Measurements from ENCODE around the gene YIF1A. TPM values are rescaled to one million over a fixed set of nuclear protein-coding genes. Genes with fewer than 3 reads are reported as not detected.
A peak's percentile ranks its signal among the peaks of the same experiment; 100 is the strongest.

The YIF1A gene
- total RNA-seq, 5 donors from 2014 or later (not counting 1 experiment from before 2014, with no cell fraction given) = 24.5 to 63.3 (median 56.9) TPM

GRCh38 chr11:66334605-66335442, 45.9 kb upstream of the YIF1A start:
- Histone ChIP-seq H3K27me3 (replicated peaks in 1 of 2; ENCODE audit: control insufficient read depth in 2 of 2, extremely low read depth in 1 of 2, insufficient read depth in 2 of 2, low read length in 1 of 2) (peaks cover 0 to 10% of the 10 kb centered on the region in 2 experiments), H3K4me1 (ENCODE audit: control insufficient read depth in 1 of 2, extremely low read depth in 1 of 2, insufficient read depth in 2 of 2, low read length in 2 of 2) (peaks cover 2 to 29% of the 10 kb centered on the region in 2 experiments), H3K36me3 (ENCODE audit: control insufficient read depth in 2 of 2, extremely low read depth in 1 of 2, insufficient read depth in 1 of 2, low read length in 1 of 2) (peaks cover 13 to 16% of the 10 kb centered on the region in 2 donors), H3K27ac (ENCODE audit: low read length) (no peak overlapping the region), H3K4me3 (ENCODE audit: control insufficient read depth in 1 of 2, extremely low read depth in 1 of 2, low read length in 1 of 2) (no peak overlapping the region), H3K9me3 (no peaks in the 10 kb centered on the region)
- POLR2A ChIA-PET = no interaction called here
- Mint-ChIP-seq H3K9me3 (no peaks in the 10 kb centered on the region), H3K36me3 (peaks cover 4% of the 10 kb centered on the region), H3K27me3 (no peaks in the 10 kb centered on the region), H3K27ac (no peak overlapping the region), H3K4me1 (peaks cover 10 to 25% (median 23%) of the 10 kb centered on the region in 3 donors), H3K4me3 (peak overlapping the region; percentile 65 to 88 (median 86))
- DNase-seq (no peak), ATAC-seq (replicated peaks in 1 of 4) (no peak)
- 92% methylated on average over 38 of the region's 42 CpGs for WGBS (ENCODE audit: insufficient coverage)
- CTCF ChIA-PET = no interaction called here

GRCh38 chr11:66333896-66334604, 45.1 kb upstream of the YIF1A start:
- ChIA-PET CTCF (no interaction called here), POLR2A (no interaction called here)
- DNase-seq = no peak
- peaks cover 2 to 32% of the 10 kb centered on the region in 2 experiments for H3K4me1 ChIP-seq (ENCODE audit: control insufficient read depth in 1 of 2, extremely low read depth in 1 of 2, insufficient read depth in 2 of 2, low read length in 2 of 2)
- no peak overlapping the region for H3K4me3 ChIP-seq (ENCODE audit: control insufficient read depth in 1 of 2, extremely low read depth in 1 of 2, low read length in 1 of 2)
- H3K9me3 ChIP-seq = no peaks in the 10 kb centered on the region
- no peak overlapping the region for H3K27ac ChIP-seq (ENCODE audit: low read length)
- Mint-ChIP-seq H3K9me3 (no peaks in the 10 kb centered on the region), H3K4me1 (peaks cover 10 to 25% (median 23%) of the 10 kb centered on the region in 3 donors), H3K27me3 (no peaks in the 10 kb centered on the region), H3K4me3 (no peak overlapping the region), H3K27ac (no peak overlapping the region), H3K36me3 (peaks cover 2% of the 10 kb centered on the region)
- H3K27me3 ChIP-seq (replicated peaks in 1 of 2; ENCODE audit: control insufficient read depth in 2 of 2, extremely low read depth in 1 of 2, insufficient read depth in 2 of 2, low read length in 1 of 2) = peaks cover 0 to 10% of the 10 kb centered on the region in 2 experiments
- 88% methylated on average over 25 of the region's 29 CpGs for WGBS (ENCODE audit: insufficient coverage)
- H3K36me3 ChIP-seq (ENCODE audit: control insufficient read depth in 2 of 2, extremely low read depth in 1 of 2, insufficient read depth in 1 of 2, low read length in 1 of 2) = peaks cover 6 to 9% of the 10 kb centered on the region in 2 donors
- ATAC-seq (replicated peaks in 1 of 4) = no peak

GRCh38 chr11:66333220-66333877, 44.4 kb upstream of the YIF1A start:
- Mint-ChIP-seq H3K9me3 (no peaks in the 10 kb centered on the region), H3K4me1 (peaks cover 14 to 29% (median 29%) of the 10 kb centered on the region in 3 donors), H3K36me3 (no peaks in the 10 kb centered on the region), H3K27me3 (no peaks in the 10 kb centered on the region), H3K27ac (no peak overlapping the region), H3K4me3 (no peak overlapping the region)
- Histone ChIP-seq H3K27me3 (replicated peaks in 1 of 2; ENCODE audit: control insufficient read depth in 2 of 2, extremely low read depth in 1 of 2, insufficient read depth in 2 of 2, low read length in 1 of 2) (peaks cover 0 to 10% of the 10 kb centered on the region in 2 experiments), H3K36me3 (ENCODE audit: control insufficient read depth in 2 of 2, extremely low read depth in 1 of 2, insufficient read depth in 1 of 2, low read length in 1 of 2) (peaks cover 2 to 4% of the 10 kb centered on the region in 2 donors), H3K4me1 (ENCODE audit: control insufficient read depth in 1 of 2, extremely low read depth in 1 of 2, insufficient read depth in 2 of 2, low read length in 2 of 2) (peaks cover 6 to 39% of the 10 kb centered on the region in 2 experiments), H3K27ac (ENCODE audit: low read length) (no peak overlapping the region), H3K9me3 (no peaks in the 10 kb centered on the region), H3K4me3 (ENCODE audit: control insufficient read depth in 1 of 2, extremely low read depth in 1 of 2, low read length in 1 of 2) (no peak overlapping the region)
- POLR2A ChIA-PET = no interaction called here
- 96% methylated on average over 8 of the region's 19 CpGs for WGBS (ENCODE audit: insufficient coverage)
- CTCF ChIA-PET = no interaction called here
- DNase-seq (no peak), ATAC-seq (replicated peaks in 1 of 4) (no peak)

- Histone ChIP-seq H3K36me3 (ENCODE audit: control insufficient read depth in 2 of 2, extremely low read depth in 1 of 2, insufficient read depth in 1 of 2, low read length in 1 of 2) (no peaks in the 10 kb centered on the region), H3K27ac (ENCODE audit: low read length) (no peak overlapping the region), H3K4me3 (ENCODE audit: control insufficient read depth in 1 of 2, extremely low read depth in 1 of 2, low read length in 1 of 2) (no peak overlapping the region), H3K4me1 (ENCODE audit: control insufficient read depth in 1 of 2, extremely low read depth in 1 of 2, insufficient read depth in 2 of 2, low read length in 2 of 2) (peaks cover 14 to 46% of the 10 kb centered on the region in 2 experiments), H3K9me3 (no peaks in the 10 kb centered on the region), H3K27me3 (replicated peaks in 1 of 2; ENCODE audit: control insufficient read depth in 2 of 2, extremely low read depth in 1 of 2, insufficient read depth in 2 of 2, low read length in 1 of 2) (peaks cover 0 to 10% of the 10 kb centered on the region in 2 experiments)
- 84% methylated on average over 14 of the region's 18 CpGs for WGBS (ENCODE audit: insufficient coverage)
- no peaks in the 10 kb centered on the region for H3K9me3 Mint-ChIP-seq
- no peak overlapping the region for H3K4me3 Mint-ChIP-seq
- ChIA-PET CTCF (interaction anchor here in 1 of 2 donors (0.6 kb wide), 1 partner anchor 1339 kb away, joined by 3 read pairs; no protein-coding TSS in a partner anchor), POLR2A (no interaction called here)
- H3K27ac Mint-ChIP-seq = no peak overlapping the region
- H3K27me3 Mint-ChIP-seq = no peaks in the 10 kb centered on the region
- peaks cover 21 to 36% (median 34%) of the 10 kb centered on the region in 3 donors for H3K4me1 Mint-ChIP-seq
- DNase-seq = no peak
- H3K36me3 Mint-ChIP-seq = no peaks in the 10 kb centered on the region
- no peak for ATAC-seq (replicated peaks in 1 of 4)
Measured at GRCh38 chr11:66332371-66333219, 43.7 kb upstream of the YIF1A start.

- ATAC-seq (replicated peaks in 1 of 4) = no peak
Measured at GRCh38 chr11:66331542-66332370, 42.8 kb upstream of the YIF1A start.

More at GRCh38 chr11:66331542-66332370, 42.8 kb upstream of the YIF1A start:
- H3K27ac ChIP-seq (ENCODE audit: low read length) = no peak overlapping the region
- H3K4me3 ChIP-seq (ENCODE audit: control insufficient read depth in 1 of 2, extremely low read depth in 1 of 2, low read length in 1 of 2) = no peak overlapping the region
- Mint-ChIP-seq H3K9me3 (no peaks in the 10 kb centered on the region), H3K4me1 (peaks cover 26 to 34% (median 31%) of the 10 kb centered on the region in 3 donors), H3K27me3 (no peaks in the 10 kb centered on the region), H3K27ac (no peak overlapping the region), H3K36me3 (no peaks in the 10 kb centered on the region), H3K4me3 (no peak overlapping the region)
- CTCF ChIA-PET = interaction anchor here in 1 of 2 donors (1.2 kb wide), 1 partner anchor 19 kb away, joined by 4 read pairs; no protein-coding TSS in a partner anchor
- H3K4me1 ChIP-seq (ENCODE audit: control insufficient read depth in 1 of 2, extremely low read depth in 1 of 2, insufficient read depth in 2 of 2, low read length in 2 of 2) = peaks cover 22 to 46% of the 10 kb centered on the region in 2 experiments
- DNase-seq = no peak
- no peaks in the 10 kb centered on the region for H3K36me3 ChIP-seq (ENCODE audit: control insufficient read depth in 2 of 2, extremely low read depth in 1 of 2, insufficient read depth in 1 of 2, low read length in 1 of 2)
- POLR2A ChIA-PET = no interaction called here
- no peaks in the 10 kb centered on the region for H3K9me3 ChIP-seq
- peaks cover 0 to 10% of the 10 kb centered on the region in 2 experiments for H3K27me3 ChIP-seq (replicated peaks in 1 of 2; ENCODE audit: control insufficient read depth in 2 of 2, extremely low read depth in 1 of 2, insufficient read depth in 2 of 2, low read length in 1 of 2)
- 88% methylated on average over 10 of the region's 12 CpGs for WGBS (ENCODE audit: insufficient coverage)

Data from T-cell (primary cell).